ENCODE data around the gene DCANP1.

DNA sequence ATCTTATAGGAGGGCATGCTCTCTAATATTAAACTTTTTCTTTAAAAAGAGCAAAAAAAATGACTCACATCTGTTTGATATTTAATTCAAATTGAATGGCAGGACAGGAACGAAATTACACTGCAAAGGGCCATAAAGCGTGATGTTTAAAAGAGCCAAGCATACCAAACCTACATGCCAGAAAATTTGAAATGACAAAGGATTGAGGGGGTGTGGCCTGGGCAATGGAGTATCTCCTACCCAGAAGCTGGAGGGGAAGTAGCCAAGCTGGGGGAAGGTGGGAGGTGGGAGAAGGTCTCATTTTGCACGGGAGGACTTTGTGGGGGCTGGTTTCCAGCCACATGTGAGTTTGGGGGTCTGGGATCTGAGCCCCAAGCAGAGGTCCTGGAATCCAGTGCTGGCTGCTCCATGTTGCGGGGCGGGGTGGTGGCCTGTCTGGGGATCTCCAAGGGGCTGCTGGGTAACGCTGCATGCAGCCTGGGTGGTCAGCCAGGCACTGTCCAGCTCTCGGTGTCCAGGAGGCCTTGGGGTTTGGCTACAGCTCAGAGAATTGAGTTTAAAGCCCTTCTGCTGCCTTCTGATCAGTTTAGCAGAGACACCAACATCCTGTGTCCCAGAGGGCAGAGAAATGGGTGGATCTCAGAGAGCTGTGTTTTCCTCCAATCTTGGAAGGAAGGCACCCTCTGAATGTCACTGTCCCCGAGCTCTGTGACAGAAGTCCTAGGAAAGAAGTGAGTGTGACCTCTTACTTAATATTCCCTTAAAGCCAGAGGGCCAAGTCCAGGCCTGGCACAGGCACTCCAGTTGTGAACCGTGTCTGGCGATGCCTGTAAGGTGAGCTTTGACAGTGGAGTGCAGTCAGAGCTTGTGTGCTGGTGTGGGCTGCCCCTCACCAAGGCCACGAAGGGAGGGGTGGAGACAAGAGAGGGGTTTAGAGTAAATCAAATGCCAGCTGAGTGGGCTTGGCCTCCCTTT, 7.6 kb downstream of the DCANP1 start:
- TF ChIP-seq, protein P1, sequence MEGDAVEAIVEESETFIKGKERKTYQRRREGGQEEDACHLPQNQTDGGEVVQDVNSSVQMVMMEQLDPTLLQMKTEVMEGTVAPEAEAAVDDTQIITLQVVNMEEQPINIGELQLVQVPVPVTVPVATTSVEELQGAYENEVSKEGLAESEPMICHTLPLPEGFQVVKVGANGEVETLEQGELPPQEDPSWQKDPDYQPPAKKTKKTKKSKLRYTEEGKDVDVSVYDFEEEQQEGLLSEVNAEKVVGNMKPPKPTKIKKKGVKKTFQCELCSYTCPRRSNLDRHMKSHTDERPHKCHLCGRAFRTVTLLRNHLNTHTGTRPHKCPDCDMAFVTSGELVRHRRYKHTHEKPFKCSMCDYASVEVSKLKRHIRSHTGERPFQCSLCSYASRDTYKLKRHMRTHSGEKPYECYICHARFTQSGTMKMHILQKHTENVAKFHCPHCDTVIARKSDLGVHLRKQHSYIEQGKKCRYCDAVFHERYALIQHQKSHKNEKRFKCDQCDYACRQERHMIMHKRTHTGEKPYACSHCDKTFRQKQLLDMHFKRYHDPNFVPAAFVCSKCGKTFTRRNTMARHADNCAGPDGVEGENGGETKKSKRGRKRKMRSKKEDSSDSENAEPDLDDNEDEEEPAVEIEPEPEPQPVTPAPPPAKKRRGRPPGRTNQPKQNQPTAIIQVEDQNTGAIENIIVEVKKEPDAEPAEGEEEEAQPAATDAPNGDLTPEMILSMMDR (IDR thresholded peaks at IDR 0.05) = no peak
- TF ChIP-seq POLR2A (IDR thresholded peaks at IDR 0.05) = no peak

Measured in heart left ventricle (tissue), 13 donors.